Keratinocyte (primary cell): Measurements from ENCODE around the gene SPATA2. TPM values are rescaled to one million over a fixed set of nuclear protein-coding genes. Genes with fewer than 3 reads are reported as not detected.

Source experiments
- DNase-seq: peaks from one replicate; pipeline ENCODE4 v3.0.0-alpha.2; 2011; ENCODE audit warnings: low read depth, missing footprints, low spot score
- FAIRE-seq: peaks from 2 replicates; lab custom pipeline; 2011; peaks lifted over from hg19 to GRCh38; lab: Jason Lieb, UNC
- H2AFZ ChIP-seq: 2 replicates; pipeline ENCODE4 v1.6.0; 2012; ENCODE audit warnings: low read length, control low read depth, inconsistent platforms; ENCODE audit not compliant: control insufficient read depth
- H3K27ac ChIP-seq: 2 replicates; pipeline ENCODE4 v1.5.1; 2011; ENCODE audit warnings: low read length; ENCODE audit not compliant: control insufficient read depth, insufficient read depth
- H3K27me3 ChIP-seq: 3 replicates; pipeline ENCODE4 v1.6.0; 2011; ENCODE audit warnings: low read length; ENCODE audit not compliant: control insufficient read depth, insufficient read depth; ENCODE audit errors: extremely low read depth
- H3K36me3 ChIP-seq, 2 experiments: 2 replicates in 1 of 2; 3 replicates in 1 of 2; pipeline ENCODE4 v1.5.1; 2011; ENCODE audit warnings: low read length in 2 of 2, mild to moderate bottlenecking in 1 of 2; ENCODE audit not compliant: control insufficient read depth in 2 of 2, insufficient read depth in 2 of 2; ENCODE audit errors: extremely low read depth in 1 of 2
- H3K4me1 ChIP-seq: 3 replicates; pipeline ENCODE4 v1.5.1; 2011; ENCODE audit warnings: low read length; ENCODE audit not compliant: control insufficient read depth, insufficient read depth; ENCODE audit errors: extremely low read depth
- H3K4me2 ChIP-seq: 3 replicates; pipeline ENCODE4 v1.6.0; 2011; ENCODE audit warnings: low read depth, low read length; ENCODE audit not compliant: control insufficient read depth, insufficient read depth; ENCODE audit errors: extremely low read depth
- H3K4me3 ChIP-seq, 3 experiments: fragments of 200-600 bp in 1 of 3; sonication (generic) in 1 of 3; 2 replicates in 2 of 3; 3 replicates in 1 of 3; pipeline ENCODE4 v1.5.1; 2011 to 2016; ENCODE audit warnings: low read length in 3 of 3, mild to moderate bottlenecking in 3 of 3, control low read depth in 2 of 3, inconsistent platforms in 1 of 3, low read depth in 1 of 3, mixed read lengths in 1 of 3, mixed run types in 1 of 3, moderate library complexity in 1 of 3; ENCODE audit not compliant: control insufficient read depth in 2 of 3, insufficient read depth in 2 of 3; ENCODE audit errors: extremely low read depth in 1 of 3
- H3K79me2 ChIP-seq: 2 replicates; pipeline ENCODE4 v1.6.0; 2012; ENCODE audit warnings: low read length; ENCODE audit not compliant: control insufficient read depth, insufficient read depth
- H3K9ac ChIP-seq: 3 replicates; pipeline ENCODE4 v1.6.0; 2011; ENCODE audit warnings: low read length; ENCODE audit not compliant: control insufficient read depth, insufficient read depth; ENCODE audit errors: extremely low read depth
- H3K9me1 ChIP-seq: 3 replicates; pipeline ENCODE4 v1.6.0; 2011; ENCODE audit warnings: low read length; ENCODE audit not compliant: control insufficient read depth, insufficient read depth; ENCODE audit errors: extremely low read depth
- H3K9me3 ChIP-seq: 2 replicates; pipeline ENCODE4 v1.5.1; 2012; ENCODE audit warnings: low read depth, low read length; ENCODE audit not compliant: control insufficient read depth
- H4K20me1 ChIP-seq: 3 replicates; pipeline ENCODE4 v1.6.0; 2011; ENCODE audit warnings: low read length; ENCODE audit not compliant: control insufficient read depth, insufficient read depth; ENCODE audit errors: extremely low read depth
- EZH2 ChIP-seq: IDR thresholded peaks from one replicate; pipeline ENCODE4 v1.6.1; 2012; ENCODE audit warnings: inconsistent platforms, mild to moderate bottlenecking, low read length, moderate library complexity
- dilution Hi-C: fragments of 300-500 bp; cut with MboI; formaldehyde crosslinking; loops from one replicate; pipeline ENCODE4 v1.7.0; 2020; ENCODE audit warnings: low sequenced_read_pairs; ENCODE audit not compliant: extremely low pct_ligation_motif_present
- polyA plus RNA-seq, 5 experiments: library from polyadenylated mRNA; depleted of rRNA in 3 of 5; stranded (reverse) in 3 of 5; stranded (forward) in 1 of 5; unstranded in 1 of 5; fragments of >200 nt; gene quantifications; 1 replicate in 1 of 5; 2 replicates in 3 of 5; 3 replicates in 1 of 5; pipeline versions ENCODE4 v1.2.1 to v1.2.3, GENCODE V29; 2011 to 2012; ENCODE audit warnings: missing spikeins in 2 of 5, low read depth in 1 of 5, low replicate concordance in 1 of 5
- TF ChIP-seq, protein P1 (sequence below), 3 experiments: IDR thresholded peaks in 1 of 3; conservative IDR thresholded peaks in 1 of 3; optimal IDR thresholded peaks in 1 of 3; 2 replicates in 2 of 3; 3 replicates in 1 of 3; pipeline versions ENCODE3 to v1.5.1; 2011; ENCODE audit warnings: low read length in 3 of 3, mild to moderate bottlenecking in 3 of 3, moderate library complexity in 2 of 3, control low read depth in 1 of 3, inconsistent platforms in 1 of 3; ENCODE audit not compliant: insufficient read depth in 2 of 3; ENCODE audit errors: extremely low read depth in 1 of 3

The SPATA2 gene
- polyA plus RNA-seq, 1 donor (not counting 4 experiments of a cell fraction or from before 2014, with no cell fraction given): 3.2 TPM

DNA sequence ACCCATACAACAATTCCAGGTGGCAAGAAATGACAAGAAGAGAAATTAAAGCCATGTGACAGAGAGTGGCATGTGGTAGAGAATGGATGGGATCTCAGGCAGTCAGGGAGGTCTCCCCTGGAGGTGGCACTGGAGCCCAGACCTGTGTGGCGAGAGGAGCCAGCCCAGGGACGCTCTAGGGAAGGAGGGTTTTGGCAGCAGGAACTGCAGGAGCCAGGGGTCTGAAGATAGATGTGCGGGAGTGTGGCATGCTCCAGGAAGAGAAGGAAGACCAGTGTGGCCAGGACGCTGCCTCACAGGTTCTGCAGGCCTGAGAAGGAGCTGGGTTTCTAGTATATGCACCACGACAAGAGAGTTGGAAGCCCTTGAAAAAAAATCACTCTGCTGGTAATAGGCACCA lies 45.1 kb downstream of the SPATA2 start:
- no peak for TF ChIP-seq EZH2
- TF ChIP-seq, protein P1, sequence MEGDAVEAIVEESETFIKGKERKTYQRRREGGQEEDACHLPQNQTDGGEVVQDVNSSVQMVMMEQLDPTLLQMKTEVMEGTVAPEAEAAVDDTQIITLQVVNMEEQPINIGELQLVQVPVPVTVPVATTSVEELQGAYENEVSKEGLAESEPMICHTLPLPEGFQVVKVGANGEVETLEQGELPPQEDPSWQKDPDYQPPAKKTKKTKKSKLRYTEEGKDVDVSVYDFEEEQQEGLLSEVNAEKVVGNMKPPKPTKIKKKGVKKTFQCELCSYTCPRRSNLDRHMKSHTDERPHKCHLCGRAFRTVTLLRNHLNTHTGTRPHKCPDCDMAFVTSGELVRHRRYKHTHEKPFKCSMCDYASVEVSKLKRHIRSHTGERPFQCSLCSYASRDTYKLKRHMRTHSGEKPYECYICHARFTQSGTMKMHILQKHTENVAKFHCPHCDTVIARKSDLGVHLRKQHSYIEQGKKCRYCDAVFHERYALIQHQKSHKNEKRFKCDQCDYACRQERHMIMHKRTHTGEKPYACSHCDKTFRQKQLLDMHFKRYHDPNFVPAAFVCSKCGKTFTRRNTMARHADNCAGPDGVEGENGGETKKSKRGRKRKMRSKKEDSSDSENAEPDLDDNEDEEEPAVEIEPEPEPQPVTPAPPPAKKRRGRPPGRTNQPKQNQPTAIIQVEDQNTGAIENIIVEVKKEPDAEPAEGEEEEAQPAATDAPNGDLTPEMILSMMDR (optimal IDR thresholded peaks at IDR 0.05 in 1 of 3, IDR thresholded peaks at IDR 0.05 in 1 of 3, conservative IDR thresholded peaks at IDR 0.05 in 1 of 3; ENCODE audit: extremely low read depth in 1 of 3, insufficient read depth in 2 of 3, low read length in 3 of 3): no peak
- dilution Hi-C loops: no loop called here
- no peak overlapping the region for H3K4me2 ChIP-seq

DNA sequence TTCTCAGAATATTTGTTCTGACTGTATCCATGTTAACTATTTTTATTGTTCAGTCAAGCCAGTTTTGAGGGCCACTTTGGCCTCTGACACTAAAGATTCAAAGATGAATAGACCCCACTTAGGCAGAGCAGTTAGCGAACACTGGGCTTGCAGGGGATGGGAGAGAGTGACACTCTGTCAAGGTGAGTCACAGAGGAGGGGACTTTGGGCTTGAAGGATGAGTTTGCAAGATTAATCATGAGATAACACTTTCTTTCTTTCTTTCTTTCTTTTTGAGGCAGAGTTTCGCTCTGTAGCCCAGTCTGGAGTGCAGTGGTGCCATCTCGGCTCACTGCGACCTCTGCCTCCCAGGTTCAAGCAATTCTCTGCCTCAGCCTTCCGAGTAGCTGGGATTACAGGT lies 46.4 kb downstream of the SPATA2 start:
- H3K4me3 ChIP-seq: no peak overlapping the region
- dilution Hi-C loops: no loop called here
- H3K79me2 ChIP-seq: no peaks in the 10 kb centered on the region
- H3K9me3 ChIP-seq: no peaks in the 10 kb centered on the region
- no peak for FAIRE-seq
- H3K27ac ChIP-seq: no peak overlapping the region
- H3K9ac ChIP-seq: no peak overlapping the region
- H3K4me1 ChIP-seq: no peaks in the 10 kb centered on the region
- no peak for TF ChIP-seq EZH2
- TF ChIP-seq, protein P1 (optimal IDR thresholded peaks at IDR 0.05 in 1 of 3, IDR thresholded peaks at IDR 0.05 in 1 of 3, conservative IDR thresholded peaks at IDR 0.05 in 1 of 3; ENCODE audit: extremely low read depth in 1 of 3, insufficient read depth in 2 of 3, low read length in 3 of 3): no peak
- no peaks in the 10 kb centered on the region for H3K27me3 ChIP-seq
- no peaks in the 10 kb centered on the region for H3K9me1 ChIP-seq
- no peak for DNase-seq
- peaks cover 3 to 5% of the 10 kb centered on the region in 2 experiments for H3K36me3 ChIP-seq
- H2AFZ ChIP-seq: no peak overlapping the region
- H3K4me2 ChIP-seq: no peak overlapping the region
- no peaks in the 10 kb centered on the region for H4K20me1 ChIP-seq

More for the DNA sequence above, 45.1 kb downstream of the SPATA2 start:
- H4K20me1 ChIP-seq: no peaks in the 10 kb centered on the region
- no peak overlapping the region for H3K9ac ChIP-seq
- DNase-seq (no peak), FAIRE-seq (no peak)
- H3K4me1 ChIP-seq: no peaks in the 10 kb centered on the region
- no peak overlapping the region for H2AFZ ChIP-seq
- no peaks in the 10 kb centered on the region for H3K9me3 ChIP-seq
- H3K36me3 ChIP-seq: peaks cover 0 to 5% of the 10 kb centered on the region in 2 experiments
- H3K79me2 ChIP-seq: no peaks in the 10 kb centered on the region
- H3K9me1 ChIP-seq: no peaks in the 10 kb centered on the region
- no peaks in the 10 kb centered on the region for H3K27me3 ChIP-seq
- no peak overlapping the region for H3K27ac ChIP-seq
- H3K4me3 ChIP-seq: no peak overlapping the region
